IMR-90 (cell line): ENCODE measurements around the gene ABHD5. TPM values are rescaled to one million over a fixed set of nuclear protein-coding genes. Genes with fewer than 3 reads are reported as not detected.

Source experiments
- ATAC-seq: fragments of 200-7000 bp; cut with Tn5 transposase; 2 replicates; pipeline ENCODE4 v1.9.1; 2020; ENCODE audit warnings: low read depth, mild to moderate bottlenecking, moderate library complexity
- BruUV-seq: library from RNA; stranded (reverse); fragments of 400-500 nt; replicated peaks from 2 replicates; lab custom pipeline; 2021; lab: Mats Ljungman, UMichigan
- CTCF ChIA-PET: fragments of 300-600 bp; formaldehyde crosslinking; extraction: SDS; loops from one replicate; lab custom pipeline; 2021; ENCODE audit warnings: antibody characterized with exemption; lab: Yijun Ruan, JAX
- POLR2A ChIA-PET: fragments of 300-600 bp; sonication (Branson Sonifier 250); formaldehyde crosslinking; loops from one replicate; lab custom pipeline; 2022; ENCODE audit warnings: antibody characterized with exemption; ENCODE audit not compliant: unreplicated experiment; lab: Charles Lee
- DNase-seq: peaks from one replicate; pipeline ENCODE4 v3.0.0; 2013
- H2AFZ ChIP-seq: replicated peaks from 2 replicates; pipeline ENCODE3; 2013; ENCODE audit warnings: low read length, mild to moderate bottlenecking; ENCODE audit not compliant: poor library complexity
- H2AK5ac ChIP-seq: 2 replicates; pipeline ENCODE4 v1.6.1; 2013; ENCODE audit warnings: low read depth, low read length, inconsistent platforms
- H2AK9ac ChIP-seq: replicated peaks from 2 replicates; pipeline ENCODE3; 2013; ENCODE audit warnings: mild to moderate bottlenecking, low read depth, low read length, moderate library complexity; ENCODE audit not compliant: poor library complexity
- H2BK120ac ChIP-seq: 2 replicates; pipeline ENCODE4 v1.6.1; 2013; ENCODE audit warnings: low read depth, low read length, inconsistent platforms
- H2BK15ac ChIP-seq: 3 replicates; pipeline ENCODE4 v1.6.1; 2013; ENCODE audit warnings: low read depth, low read length, inconsistent platforms
- H2BK20ac ChIP-seq: 2 replicates; pipeline ENCODE4 v1.6.1; 2013; ENCODE audit warnings: low read depth, mild to moderate bottlenecking, inconsistent platforms, low read length, moderate library complexity
- H2BK5ac ChIP-seq: 2 replicates; pipeline ENCODE4 v1.6.1; 2013; ENCODE audit warnings: mild to moderate bottlenecking, low read depth, low read length, inconsistent platforms; ENCODE audit not compliant: poor library complexity, severe bottlenecking
- H3K14ac ChIP-seq: replicated peaks from 2 replicates; pipeline ENCODE4 v1.6.1; 2013; ENCODE audit warnings: low read depth, low read length, inconsistent platforms
- H3K18ac ChIP-seq: 2 replicates; pipeline ENCODE4 v1.6.1; 2013; ENCODE audit warnings: low read depth, low read length, control low read depth
- H3K23ac ChIP-seq: 2 replicates; pipeline ENCODE4 v1.6.1; 2013; ENCODE audit warnings: low read depth, low read length, inconsistent platforms
- H3K27ac ChIP-seq: 2 replicates; pipeline ENCODE4 v1.5.1; 2013; ENCODE audit warnings: mild to moderate bottlenecking, control low read depth, low read length; ENCODE audit not compliant: insufficient read depth
- H3K27me3 ChIP-seq: 2 replicates; pipeline ENCODE4 v1.6.1; 2013; ENCODE audit warnings: low read length; ENCODE audit not compliant: control insufficient read depth, insufficient read depth
- H3K36me3 ChIP-seq: 2 replicates; pipeline ENCODE4 v1.6.1; 2013; ENCODE audit warnings: low read length, mixed read lengths; ENCODE audit not compliant: control insufficient read depth, insufficient read depth
- H3K4ac ChIP-seq: 2 replicates; pipeline ENCODE4 v1.6.1; 2013; ENCODE audit warnings: low read depth, low read length, inconsistent platforms
- H3K4me1 ChIP-seq: 2 replicates; pipeline ENCODE4 v1.6.1; 2013; ENCODE audit warnings: low read length, mixed read lengths; ENCODE audit not compliant: control insufficient read depth, insufficient read depth
- H3K4me2 ChIP-seq: 2 replicates; pipeline ENCODE4 v1.6.1; 2013; ENCODE audit warnings: low read depth, mild to moderate bottlenecking, control low read depth, low read length, moderate library complexity
- H3K4me3 ChIP-seq: 2 replicates; pipeline ENCODE4 v1.5.1; 2013; ENCODE audit warnings: low read depth, mild to moderate bottlenecking, control low read depth, low read length, moderate library complexity; ENCODE audit not compliant: insufficient read depth
- H3K56ac ChIP-seq: 2 replicates; pipeline ENCODE4 v1.6.1; 2013; ENCODE audit warnings: low read length, inconsistent platforms; ENCODE audit not compliant: insufficient read depth; ENCODE audit errors: extremely low read depth
- H3K79me1 ChIP-seq, 2 experiments: 2 replicates each; pipeline ENCODE4 v1.6.1; 2013; ENCODE audit warnings: low read length in 2 of 2, inconsistent platforms in 1 of 2, low read depth in 1 of 2
- H3K9ac ChIP-seq: 2 replicates; pipeline ENCODE4 v1.6.1; 2013; ENCODE audit warnings: low read depth, low read length, control low read depth
- H3K9me1 ChIP-seq: 2 replicates; pipeline ENCODE4 v1.6.1; 2013; ENCODE audit warnings: low read length, inconsistent platforms; ENCODE audit not compliant: insufficient read depth
- H3K9me3 ChIP-seq: 2 replicates; pipeline ENCODE4 v1.6.1; 2013; ENCODE audit warnings: low read length; ENCODE audit not compliant: control insufficient read depth, insufficient read depth
- H4K20me1 ChIP-seq: 2 replicates; pipeline ENCODE4 v1.6.1; 2013; ENCODE audit warnings: low read length, inconsistent platforms; ENCODE audit not compliant: insufficient read depth
- H4K5ac ChIP-seq: 2 replicates; pipeline ENCODE4 v1.6.1; 2013; ENCODE audit warnings: mild to moderate bottlenecking, low read depth, low read length, control low read depth
- H4K8ac ChIP-seq, 2 experiments: 2 replicates each; pipeline ENCODE4 v1.6.1; 2013; ENCODE audit warnings: low read depth in 2 of 2, low read length in 2 of 2, control low read depth in 1 of 2, inconsistent platforms in 1 of 2
- H4K91ac ChIP-seq: 2 replicates; pipeline ENCODE4 v1.6.1; 2013; ENCODE audit warnings: low read depth, low read length, inconsistent platforms; ENCODE audit not compliant: insufficient read depth
- BHLHE40 ChIP-seq: fragments of 150-350 bp; IDR thresholded peaks from 2 replicates; pipeline ENCODE4 v1.6.1; 2016; ENCODE audit warnings: mild to moderate bottlenecking, low read depth, low read length
- CEBPB ChIP-seq: IDR thresholded peaks from 2 replicates; pipeline ENCODE4 v1.6.1; 2012; ENCODE audit warnings: low read depth, low read length, improper control_type of control experiment
- CHD1 ChIP-seq: IDR thresholded peaks from 2 replicates; pipeline ENCODE4 v1.6.1; 2012; ENCODE audit warnings: low read depth, low read length, improper control_type of control experiment
- CTCF ChIP-seq: conservative IDR thresholded peaks from 2 replicates; pipeline ENCODE4 v1.5.1; 2012; ENCODE audit warnings: mild to moderate bottlenecking, low read depth, low read length, improper control_type of control experiment
- ELK1 ChIP-seq: fragments of 150-350 bp; IDR thresholded peaks from 2 replicates; pipeline ENCODE4 v1.6.1; 2016; ENCODE audit warnings: low read depth, mild to moderate bottlenecking, low read length, moderate library complexity, borderline replicate concordance
- FOS ChIP-seq: fragments of 150-350 bp; IDR thresholded peaks from 2 replicates; pipeline ENCODE4 v1.6.1; 2016; ENCODE audit warnings: low read depth, low read length
- MAFK ChIP-seq: IDR thresholded peaks from 2 replicates; pipeline ENCODE4 v1.6.1; 2012; ENCODE audit warnings: low read depth, low read length, improper control_type of control experiment
- MAZ ChIP-seq: IDR thresholded peaks from 2 replicates; pipeline ENCODE4 v1.6.1; 2012; ENCODE audit warnings: low read depth, mild to moderate bottlenecking, low read length, improper control_type of control experiment, moderate library complexity, borderline replicate concordance
- MXI1 ChIP-seq: IDR thresholded peaks from 2 replicates; pipeline ENCODE4 v1.6.1; 2012; ENCODE audit warnings: low read depth, mild to moderate bottlenecking, low read length, moderate library complexity, borderline replicate concordance
- NFE2L2 ChIP-seq: fragments of 150-350 bp; IDR thresholded peaks from 2 replicates; pipeline ENCODE4 v1.6.1; 2016; ENCODE audit warnings: low read depth, mild to moderate bottlenecking, low read length
- POLR2A ChIP-seq: IDR thresholded peaks from 2 replicates; pipeline ENCODE4 v1.6.1; 2012; ENCODE audit warnings: mild to moderate bottlenecking, low read depth, low read length
- RAD21 ChIP-seq: IDR thresholded peaks from 2 replicates; pipeline ENCODE4 v1.6.1; 2012; ENCODE audit warnings: low read length, improper control_type of control experiment
- RCOR1 ChIP-seq: IDR thresholded peaks from 2 replicates; pipeline ENCODE4 v1.6.1; 2012; ENCODE audit warnings: mild to moderate bottlenecking, low read length, improper control_type of control experiment; ENCODE audit not compliant: insufficient replicate concordance
- RFX5 ChIP-seq: IDR thresholded peaks from 2 replicates; pipeline ENCODE4 v1.8.0; 2012; ENCODE audit warnings: low read depth, mild to moderate bottlenecking, low read length, moderate library complexity
- SMC3 ChIP-seq: fragments of 150-350 bp; IDR thresholded peaks from 2 replicates; pipeline ENCODE4 v1.6.1; 2016; ENCODE audit warnings: low read depth, mild to moderate bottlenecking, antibody characterized with exemption, low read length, moderate library complexity
- USF2 ChIP-seq: fragments of 150-350 bp; IDR thresholded peaks from 2 replicates; pipeline ENCODE4 v1.6.1; 2017; ENCODE audit warnings: mild to moderate bottlenecking, antibody characterized with exemption, low read length, low read depth
- WGBS, 2 experiments: methylation state at CpG; one replicate each; pipeline versions ENCODE4 v1.1.5 to v1.1.7; 2013; ENCODE audit warnings: missing lambda C conversion rate in 2 of 2; ENCODE audit not compliant: insufficient read length in 1 of 2; ENCODE audit errors: extremely low coverage in 2 of 2; 5-methylcytosine and 5-hydroxymethylcytosine counted together
- dilution Hi-C: fragments of 300-500 bp; cut with HindIII; formaldehyde crosslinking; loops from one replicate; pipeline ENCODE4 v1.14.3; 2018; ENCODE audit warnings: low sequenced_read_pairs; ENCODE audit not compliant: unreplicated experiment
- in situ Hi-C: fragments of 300-500 bp; cut with MboI; formaldehyde crosslinking; loops from 3 replicates; pipeline ENCODE4 v1.14.3; 2019; ENCODE audit warnings: low sequenced_read_pairs, inconsistent platforms, mixed read lengths
- intact Hi-C: fragments of 100-400 bp; cut with micrococcal nuclease; formaldehyde crosslinking; loops from 2 replicates; pipeline ENCODE4 v1.10.0; 2022
- polyA plus RNA-seq, 3 experiments: library from polyadenylated mRNA; depleted of rRNA; stranded (reverse); fragments of >200 nt; gene quantifications; 2 replicates each; pipeline ENCODE4 v1.2.3, GENCODE V29; 2012; ENCODE audit warnings: low replicate concordance in 1 of 3
- total RNA-seq: library from RNA; depleted of rRNA; stranded (reverse); fragments of >200 nt; gene quantifications from 2 replicates; pipeline ENCODE4 v1.2.3, GENCODE V29; 2012

Gene ABHD5
- total and polyA plus RNA-seq, 2 of the 4 experiments (the other 2 are of a cell fraction) = 15.8 to 33.2 TPM

- no CpG with 5 or more reads among the region's 5 CpGs for WGBS, 2 experiments
- peaks cover 17% of the 10 kb centered on the region for H3K4me1 ChIP-seq
- in situ Hi-C loops = loop anchor here (10.0 kb wide), 1 partner anchor 423 kb away; no protein-coding TSS in a partner anchor
These were observed 80.9 kb downstream of the ABHD5 start for GRCh38 chr3:43771610-43772009.

More at GRCh38 chr3:43771610-43772009, 80.9 kb downstream of the ABHD5 start:
- H2BK20ac ChIP-seq = no peak overlapping the region
- H3K9me3 ChIP-seq = no peaks in the 10 kb centered on the region
- H3K14ac ChIP-seq = no peak overlapping the region
- H3K79me1 ChIP-seq = no peaks in the 10 kb centered on the region
- no peak overlapping the region for H3K56ac ChIP-seq
- no peak overlapping the region for H4K5ac ChIP-seq
- H3K4me2 ChIP-seq = no peak overlapping the region
- no peak overlapping the region for H3K4me3 ChIP-seq
- no peak overlapping the region for H2BK15ac ChIP-seq
- POLR2A ChIA-PET = no interaction called here
- no peak overlapping the region for H3K18ac ChIP-seq
- H3K23ac ChIP-seq = no peak overlapping the region
- H3K9me1 ChIP-seq = peaks cover 10% of the 10 kb centered on the region
- no peak overlapping the region for H2BK120ac ChIP-seq
- no peak overlapping the region for H2AK5ac ChIP-seq
- no peak overlapping the region for H4K91ac ChIP-seq
- no peak for ATAC-seq
- no peak overlapping the region for H2BK5ac ChIP-seq
- peak overlapping the region; percentile 19 for H2AFZ ChIP-seq
- H3K9ac ChIP-seq = no peak overlapping the region
- intact Hi-C loops (no loop called here), dilution Hi-C loops (no loop called here)
- H3K27ac ChIP-seq = no peak overlapping the region
- no peaks in the 10 kb centered on the region for H3K27me3 ChIP-seq
- no peak overlapping the region for H3K4ac ChIP-seq
- no peaks in the 10 kb centered on the region for H4K20me1 ChIP-seq
- peak overlapping the region; percentile 10 for H2AK9ac ChIP-seq
- BruUV-seq = no TSS peak
- H3K36me3 ChIP-seq = no peaks in the 10 kb centered on the region
- CTCF ChIA-PET = no interaction called here
- TF ChIP-seq CTCF (no peak), CHD1 (no peak), RCOR1 (no peak), MAZ (no peak), ELK1 (no peak), CEBPB (no peak), POLR2A (no peak), BHLHE40 (no peak), RFX5 (no peak), RAD21 (no peak), FOS (no peak), MXI1 (no peak), MAFK (no peak), USF2 (no peak), SMC3 (no peak), NFE2L2 (no peak)
- no peak overlapping the region for H4K8ac ChIP-seq
- DNase-seq = no peak
